Heart left ventricle (tissue), 16 donors: ENCODE data around the gene ASTN2. TPM values are rescaled to one million over a fixed set of nuclear protein-coding genes. Genes with fewer than 3 reads are reported as not detected.

ENCODE experiments used
- ATAC-seq, 4 donors: fragments of 200-7000 bp; cut with Tn5 transposase; one replicate each; pipeline ENCODE4 v1.9.1; 2020 to 2022; ENCODE audit warnings: moderate library complexity in 4 of 4, mild to moderate bottlenecking in 3 of 4, moderate number of reproducible peaks in 1 of 4
- DNase-seq, 5 donors: peaks; one replicate each; pipeline ENCODE4 v3.0.0-alpha.2; 2020
- H3K27ac ChIP-seq, 12 donors: fragments of 200-600 bp; sonication (generic) in 4 of 12; one replicate each; pipeline versions ENCODE4 v1.5.0 to v1.8.0; 2016 to 2022; ENCODE audit warnings: mild to moderate bottlenecking in 2 of 12
- H3K27me3 ChIP-seq, 9 donors: fragments of 200-600 bp; sonication (generic) in 2 of 9; one replicate each; pipeline versions ENCODE4 v1.5.1 to v1.8.0; 2016 to 2022; ENCODE audit warnings: mild to moderate bottlenecking in 3 of 9
- H3K36me3 ChIP-seq, 9 donors: fragments of 200-600 bp; sonication (generic) in 2 of 9; one replicate each; pipeline versions ENCODE4 v1.5.0 to v1.8.0; 2018 to 2022; ENCODE audit warnings: mild to moderate bottlenecking in 2 of 9
- H3K4me1 ChIP-seq, 12 donors: fragments of 200-600 bp; sonication (generic) in 4 of 12; one replicate each; pipeline versions ENCODE4 v1.5.0 to v1.8.0; 2016 to 2022; ENCODE audit warnings: mild to moderate bottlenecking in 3 of 12
- H3K4me3 ChIP-seq, 12 donors: fragments of 200-600 bp; sonication (generic) in 4 of 12; one replicate each; pipeline versions ENCODE4 v1.5.0 to v1.8.0; 2017 to 2022; ENCODE audit warnings: mild to moderate bottlenecking in 9 of 12, moderate library complexity in 4 of 12
- H3K9me3 ChIP-seq, 12 donors: fragments of 200-600 bp; sonication (generic) in 4 of 12; one replicate each; pipeline versions ENCODE4 v1.5.0 to v1.8.0; 2016 to 2022; ENCODE audit warnings: mild to moderate bottlenecking in 1 of 12
- CTCF ChIP-seq, 12 donors: fragments of 200-600 bp; sonication (generic) in 4 of 12; IDR thresholded peaks; one replicate each; pipeline versions ENCODE4 v1.5.0 to v1.8.0; 2018 to 2022; ENCODE audit warnings: antibody characterized with exemption in 12 of 12, mild to moderate bottlenecking in 5 of 12
- POLR2A ChIP-seq, 2 donors: fragments of 450-650 bp; IDR thresholded peaks; one replicate each; pipeline ENCODE4 v1.6.1; 2017; ENCODE audit warnings: antibody characterized with exemption in 2 of 2, mild to moderate bottlenecking in 2 of 2, moderate library complexity in 2 of 2
- WGBS, 4 donors: extraction: QIAGEN DNeasy Blood & Tissue Kit in 2 of 4; methylation state at CpG; one replicate each; pipeline versions ENCODE4 v1.1.5 to v1.1.7; 2013 to 2018; 5-methylcytosine and 5-hydroxymethylcytosine counted together
- intact Hi-C, 10 donors: fragments of 100-400 bp; cut with DNase I; formaldehyde crosslinking; loops; one replicate each; pipeline versions ENCODE4 v1.11.1 to v1.14.2; 2022
- polyA plus RNA-seq, 2 donors: library from polyadenylated mRNA; stranded (reverse); fragments of 200-250 nt; gene quantifications; one replicate each; pipeline ENCODE4 v1.2.3, GENCODE V29; 2013
- total RNA-seq, 9 donors: library from RNA; depleted of rRNA in 2 of 9; stranded (reverse); fragments of >200 nt in 2 of 9; fragmentation: NEBNext Ultra II Directional in 3 of 9; extraction: Animal tissue kit (Norgen Biotek cat#: 25700) in 3 of 9; gene quantifications; one replicate each; pipeline versions ENCODE4 v1.1.0 to v1.2.4, GENCODE V29; 2016 to 2023
- donor health status: ischemic (EF 13 %, LVEDD 7.1; RV severe dilation, severe dysfunction).
- donor health status: healthy with polysubstance abuse.
- donor health status: DM: no; HTN: yes; CAD: no.
- donor health status: DM: no; HTN: no; CAD: no.
- donor health status: ischemic (EF 25% LVEDD 6.9; RV normal size, moderate dysfunction).
- donor health status: ischemic (EF 25% LVEDD 5.7; RV mildly dilated, moderate dysfunction).
- donor health status: healthy.
- donor health status: DM: yes; HTN: yes; CAD: no.
- donor health status: ischemic (EF 35%, LVEDD 5.7; RV mildly dilated, moderate dysfunction).
- donor health status: nonischemic (EF 11% LVEDD 7.7; RV severe dilation, severe dysfunction).
- donor health status: DM: yes; HTN: yes; CAD: no.
- donor health status: PGD.
- donor health status: ischemic (EF 29% LVEDD 5.4; RV normal size, mild dysfunction).
- donor health status: nonischemic (EF 23%, LVEDD 6.1; RV moderate dilation, normal function).

The ASTN2 gene
- total and polyA plus RNA-seq, 11 donors = 2.5 to 6.0 (median 3.5) TPM

- TF ChIP-seq POLR2A (IDR thresholded peaks at IDR 0.05) (no peak), CTCF (IDR thresholded peaks at IDR 0.05) (no peak)
- WGBS, 4 donors = 48 to 71% (median 59%) methylated on average over 4 of the region's 4 CpGs
Measured at GRCh38 chr9:117224695-117225094, 190.2 kb downstream of the ASTN2 start.

GRCh38 chr9:117218951-117219350 lies 195.9 kb downstream of the ASTN2 start:
- Histone ChIP-seq H3K27me3 (no peaks in the 10 kb centered on the region), H3K4me3 (no peak overlapping the region), H3K9me3 (peaks cover 0 to 5% (median 0%) of the 10 kb centered on the region in 12 donors), H3K4me1 (no peaks in the 10 kb centered on the region), H3K36me3 (no peaks in the 10 kb centered on the region), H3K27ac (no peak overlapping the region)
- TF ChIP-seq POLR2A (IDR thresholded peaks at IDR 0.05) (no peak), CTCF (IDR thresholded peaks at IDR 0.05) (no peak)
- ATAC-seq (no peak), DNase-seq (no peak)
- intact Hi-C loops = no loop called here
- WGBS, 4 donors = 35 to 74% (median 55%) methylated on average over 3 of the region's 3 CpGs

More at GRCh38 chr9:117224695-117225094, 190.2 kb downstream of the ASTN2 start:
- no peaks in the 10 kb centered on the region for H3K27me3 ChIP-seq
- intact Hi-C loops = no loop called here
- DNase-seq (no peak), ATAC-seq (no peak)
- H3K4me1 ChIP-seq = no peaks in the 10 kb centered on the region
- H3K4me3 ChIP-seq = no peak overlapping the region
- H3K36me3 ChIP-seq = no peaks in the 10 kb centered on the region
- no peak overlapping the region for H3K27ac ChIP-seq
- no peaks in the 10 kb centered on the region for H3K9me3 ChIP-seq

GRCh38 chr9:117214416-117214815 lies 200.4 kb downstream of the ASTN2 start:
- Histone ChIP-seq H3K4me1 (no peaks in the 10 kb centered on the region), H3K27ac (no peak overlapping the region), H3K27me3 (no peaks in the 10 kb centered on the region), H3K9me3 (peaks cover 0 to 13% (median 0%) of the 10 kb centered on the region in 12 donors), H3K36me3 (no peaks in the 10 kb centered on the region), H3K4me3 (no peak overlapping the region)
- no peak for TF ChIP-seq CTCF (IDR thresholded peaks at IDR 0.05)
- TF ChIP-seq POLR2A (IDR thresholded peaks at IDR 0.05) = no peak
- ATAC-seq = no peak
- 88 to 93% (median 91%) methylated on average over 16 to 23 of the region's 23 CpGs for WGBS, 4 donors
- DNase-seq = no peak
- intact Hi-C loops = no loop called here

GRCh38 chr9:117211280-117211679 lies 203.6 kb downstream of the ASTN2 start:
- TF ChIP-seq POLR2A (IDR thresholded peaks at IDR 0.05) (no peak), CTCF (IDR thresholded peaks at IDR 0.05) (no peak)
- Histone ChIP-seq H3K27me3 (no peaks in the 10 kb centered on the region), H3K36me3 (no peaks in the 10 kb centered on the region), H3K27ac (no peak overlapping the region), H3K4me1 (no peaks in the 10 kb centered on the region), H3K4me3 (no peak overlapping the region), H3K9me3 (peaks cover 0 to 29% (median 4%) of the 10 kb centered on the region in 12 donors)
- intact Hi-C loops = no loop called here
- DNase-seq (no peak), ATAC-seq (no peak)
- WGBS, 4 donors = 12 to 18% (median 16%) methylated on average over 3 of the region's 3 CpGs
